Parathyroid adenoma (tissue), 2 donors: ENCODE data around the gene ANGPTL8.
A peak's percentile ranks its signal among the peaks of the same experiment; 100 is the strongest.

Experiments
- H2AFZ ChIP-seq: fragments of 300-600 bp; sonication (generic); one replicate; pipeline ENCODE4 v1.7.0; 2017; ENCODE audit warnings: antibody characterized with exemption, mild to moderate bottlenecking
- H3K27ac ChIP-seq: fragments of 300-600 bp; sonication (generic); one replicate; pipeline ENCODE4 v1.7.0; 2017
- H3K27me3 ChIP-seq: fragments of 300-600 bp; sonication (generic); one replicate; pipeline ENCODE4 v1.7.0; 2017; ENCODE audit warnings: low read length; ENCODE audit not compliant: control insufficient read depth, insufficient read depth
- H3K36me3 ChIP-seq: fragments of 300-600 bp; sonication (generic); one replicate; pipeline ENCODE4 v1.7.0; 2017; ENCODE audit warnings: low read length; ENCODE audit not compliant: control insufficient read depth, insufficient read depth
- H3K4me1 ChIP-seq: fragments of 300-600 bp; sonication (generic); one replicate; pipeline ENCODE4 v1.7.0; 2017; ENCODE audit warnings: control low read depth
- H3K4me2 ChIP-seq: fragments of 300-600 bp; sonication (generic); one replicate; pipeline ENCODE4 v1.7.0; 2017; ENCODE audit warnings: low read length
- H3K4me3 ChIP-seq: fragments of 300-600 bp; sonication (generic); one replicate; pipeline ENCODE4 v1.7.0; 2017; ENCODE audit warnings: low read depth, low read length
- H3K79me2 ChIP-seq: fragments of 300-600 bp; sonication (generic); one replicate; pipeline ENCODE4 v1.7.0; 2017; ENCODE audit warnings: control low read depth
- H3K9ac ChIP-seq: fragments of 300-600 bp; sonication (generic); one replicate; pipeline ENCODE4 v1.7.0; 2017; ENCODE audit warnings: mild to moderate bottlenecking
- H3K9me3 ChIP-seq: fragments of 300-600 bp; sonication (generic); one replicate; pipeline ENCODE4 v1.7.0; 2017; ENCODE audit warnings: low read length; ENCODE audit not compliant: control insufficient read depth
- CTCF ChIP-seq: fragments of 300-600 bp; sonication (generic); IDR thresholded peaks from one replicate; pipeline ENCODE4 v1.7.0; 2017; ENCODE audit warnings: antibody characterized with exemption, mild to moderate bottlenecking
- donor health status: primary hyperparathyroidism.

Gene ANGPTL8

GRCh38 chr19:11242864-11243797 is 3.7 kb downstream of the ANGPTL8 start:
- no peak overlapping the region for H3K4me2 ChIP-seq
- TF ChIP-seq CTCF = peak; percentile 52
- H2AFZ ChIP-seq = no peak overlapping the region
- no peak overlapping the region for H3K9ac ChIP-seq
- H3K79me2 ChIP-seq = no peaks in the 10 kb centered on the region
- no peak overlapping the region for H3K27ac ChIP-seq
- no peaks in the 10 kb centered on the region for H3K27me3 ChIP-seq
- no peak overlapping the region for H3K4me3 ChIP-seq
- H3K4me1 ChIP-seq = no peaks in the 10 kb centered on the region
- H3K36me3 ChIP-seq = no peaks in the 10 kb centered on the region
- H3K9me3 ChIP-seq = no peaks in the 10 kb centered on the region

GRCh38 chr19:11243798-11244169 is 4.4 kb downstream of the ANGPTL8 start:
- H3K79me2 ChIP-seq = no peaks in the 10 kb centered on the region
- H3K4me1 ChIP-seq = no peaks in the 10 kb centered on the region
- no peak overlapping the region for H3K27ac ChIP-seq
- H2AFZ ChIP-seq = no peak overlapping the region
- no peak overlapping the region for H3K9ac ChIP-seq
- no peak for TF ChIP-seq CTCF
- H3K27me3 ChIP-seq = no peaks in the 10 kb centered on the region
- H3K9me3 ChIP-seq = no peaks in the 10 kb centered on the region
- H3K4me2 ChIP-seq = no peak overlapping the region
- no peak overlapping the region for H3K4me3 ChIP-seq
- no peaks in the 10 kb centered on the region for H3K36me3 ChIP-seq

- peak overlapping the region; percentile 4 for H3K27ac ChIP-seq
- no peak overlapping the region for H3K9ac ChIP-seq
- no peaks in the 10 kb centered on the region for H3K79me2 ChIP-seq
- no peaks in the 10 kb centered on the region for H3K27me3 ChIP-seq
- H3K36me3 ChIP-seq = no peaks in the 10 kb centered on the region
- no peak for TF ChIP-seq CTCF
- H2AFZ ChIP-seq = no peak overlapping the region
- H3K4me2 ChIP-seq = no peak overlapping the region
- H3K9me3 ChIP-seq = no peaks in the 10 kb centered on the region
- no peak overlapping the region for H3K4me3 ChIP-seq
- H3K4me1 ChIP-seq = no peaks in the 10 kb centered on the region
These were observed 5.6 kb downstream of the ANGPTL8 start for GRCh38 chr19:11244846-11245589.

- Histone ChIP-seq H3K27ac (peak overlapping the region; percentile 49), H3K27me3 (no peaks in the 10 kb centered on the region), H3K9ac (no peak overlapping the region), H2AFZ (no peak overlapping the region), H3K9me3 (no peaks in the 10 kb centered on the region), H3K4me2 (no peak overlapping the region), H3K4me1 (no peaks in the 10 kb centered on the region), H3K36me3 (no peaks in the 10 kb centered on the region), H3K4me3 (no peak overlapping the region), H3K79me2 (no peaks in the 10 kb centered on the region)
- TF ChIP-seq CTCF = no peak
These were observed 7.5 kb downstream of the ANGPTL8 start for GRCh38 chr19:11246941-11247340.
